Endothelial cell of umbilical vein (primary cell): ENCODE data around the gene PTPN5. TPM values are rescaled to one million over a fixed set of nuclear protein-coding genes. Genes with fewer than 3 reads are reported as not detected.

Experiments
- BruUV-seq: library from RNA; stranded (reverse); fragments of 400-500 nt; replicated peaks from 2 replicates; lab custom pipeline; 2021; lab: Mats Ljungman, UMichigan
- CTCF ChIA-PET: fragments of 300-600, 350-600 bp; sonication (Branson Sonifier 250); formaldehyde crosslinking; loops from one replicate; lab custom pipeline; 2021; ENCODE audit warnings: antibody characterized with exemption, inconsistent platforms; lab: Charles Lee
- POLR2A ChIA-PET: fragments of 300-600, 350-600 bp; sonication (Branson Sonifier 250); formaldehyde crosslinking; loops from one replicate; lab custom pipeline; 2021; ENCODE audit warnings: antibody characterized with exemption, inconsistent platforms; lab: Charles Lee
- DNase-seq: peaks from one replicate; pipeline ENCODE4 v3.0.0-alpha.2; 2011; ENCODE audit warnings: low read depth, low spot score
- FAIRE-seq: peaks from 2 replicates; lab custom pipeline; 2011; peaks lifted over from hg19 to GRCh38; lab: Jason Lieb, UNC
- H2AFZ ChIP-seq: 2 replicates; pipeline ENCODE4 v1.6.0; 2012; ENCODE audit warnings: low read depth, low read length, control low read depth, inconsistent platforms
- H3K27ac ChIP-seq: 2 replicates; pipeline ENCODE4 v1.5.1; 2011; ENCODE audit warnings: low read depth, mild to moderate bottlenecking, control low read depth, low read length, moderate library complexity; ENCODE audit not compliant: insufficient read depth
- H3K27me3 ChIP-seq, 2 experiments: 2 replicates each; pipeline versions ENCODE4 v1.6.0 to v1.6.1; 2011; ENCODE audit warnings: low read length in 2 of 2, mixed read lengths in 1 of 2; ENCODE audit not compliant: control insufficient read depth in 2 of 2, insufficient read depth in 2 of 2
- H3K36me3 ChIP-seq, 2 experiments: 2 replicates in 1 of 2; 3 replicates in 1 of 2; pipeline ENCODE4 v1.5.1; 2011; ENCODE audit warnings: low read length in 2 of 2, mild to moderate bottlenecking in 1 of 2, moderate library complexity in 1 of 2; ENCODE audit not compliant: control insufficient read depth in 2 of 2, insufficient read depth in 2 of 2; ENCODE audit errors: extremely low read depth in 1 of 2
- H3K4me1 ChIP-seq: 3 replicates; pipeline ENCODE4 v1.5.1; 2011; ENCODE audit warnings: mild to moderate bottlenecking, low read length; ENCODE audit not compliant: control insufficient read depth, insufficient read depth; ENCODE audit errors: extremely low read depth
- H3K4me2 ChIP-seq: 2 replicates; pipeline ENCODE4 v1.6.1; 2011; ENCODE audit warnings: low read length, control low read depth, mixed read lengths; ENCODE audit not compliant: insufficient read depth
- H3K4me3 ChIP-seq, 3 experiments: fragments of 200-600 bp in 1 of 3; sonication (generic), shearing (Covaris generic) in 1 of 3; replicated peaks in 1 of 3; 2 replicates each; pipeline ENCODE4 v1.5.1; 2011 to 2016; ENCODE audit warnings: control low read depth in 3 of 3, low read length in 3 of 3, mild to moderate bottlenecking in 2 of 3, inconsistent platforms in 1 of 3, low read depth in 1 of 3, moderate library complexity in 1 of 3; ENCODE audit not compliant: insufficient read depth in 1 of 3
- H3K79me2 ChIP-seq: 2 replicates; pipeline ENCODE4 v1.6.0; 2012; ENCODE audit warnings: low read length, inconsistent platforms; ENCODE audit not compliant: control insufficient read depth, insufficient read depth
- H3K9ac ChIP-seq: replicated peaks from 2 replicates; pipeline ENCODE3; 2011; ENCODE audit warnings: low read length, control low read depth; ENCODE audit not compliant: insufficient read depth; ENCODE audit errors: extremely low read depth
- H3K9me1 ChIP-seq: replicated peaks from 3 replicates; pipeline ENCODE4 v1.6.0; 2011; ENCODE audit warnings: mild to moderate bottlenecking, low read length; ENCODE audit not compliant: control insufficient read depth, insufficient read depth; ENCODE audit errors: extremely low read depth
- H3K9me3 ChIP-seq: replicated peaks from 2 replicates; pipeline ENCODE4 v1.5.1; 2012; ENCODE audit warnings: low read length, inconsistent platforms; ENCODE audit not compliant: control insufficient read depth, insufficient read depth
- H4K20me1 ChIP-seq: replicated peaks from 2 replicates; pipeline ENCODE3; 2011; ENCODE audit warnings: mild to moderate bottlenecking, low read length; ENCODE audit not compliant: control insufficient read depth, insufficient read depth; ENCODE audit errors: extremely low read depth
- CTCF ChIP-seq, 2 donors: IDR thresholded peaks; 1 replicate in 1 of 2; 2 replicates in 1 of 2; pipeline ENCODE4 v1.5.1; 2011; ENCODE audit warnings: low read length in 2 of 2, mild to moderate bottlenecking in 2 of 2, moderate library complexity in 2 of 2, control low read depth in 1 of 2, inconsistent platforms in 1 of 2, low read depth in 1 of 2; ENCODE audit not compliant: insufficient read depth in 1 of 2; ENCODE audit errors: extremely low read depth in 1 of 2
- EZH2 ChIP-seq: IDR thresholded peaks from 2 replicates; pipeline ENCODE4 v1.6.1; 2012; ENCODE audit warnings: borderline replicate concordance, low read depth, mild to moderate bottlenecking, moderate library complexity, low read length, inconsistent platforms; ENCODE audit not compliant: severe bottlenecking
- FOS ChIP-seq: IDR thresholded peaks from 2 replicates; pipeline ENCODE4 v1.6.1; 2011; ENCODE audit warnings: mild to moderate bottlenecking, low read length, moderate library complexity, borderline replicate concordance; ENCODE audit not compliant: insufficient read depth
- GATA2 ChIP-seq: IDR thresholded peaks from 2 replicates; pipeline ENCODE4 v1.7.0; 2011; ENCODE audit warnings: low read depth, mild to moderate bottlenecking, moderate library complexity, mixed read lengths, low read length; ENCODE audit not compliant: insufficient read length, insufficient read depth
- JUN ChIP-seq: IDR thresholded peaks from 2 replicates; pipeline ENCODE4 v1.6.1; 2011; ENCODE audit warnings: borderline replicate concordance, low read depth; ENCODE audit not compliant: insufficient read length, insufficient read depth
- MAX ChIP-seq: IDR thresholded peaks from 2 replicates; pipeline ENCODE4 v1.6.1; 2011; ENCODE audit not compliant: insufficient read depth, insufficient read length
- MYC ChIP-seq: IDR thresholded peaks from one replicate; pipeline ENCODE4 v1.6.1; 2011; ENCODE audit warnings: mild to moderate bottlenecking, low read depth, low read length
- POLR2A ChIP-seq: IDR thresholded peaks from 2 replicates; pipeline ENCODE4 v1.6.1; 2012; ENCODE audit warnings: low read depth, mild to moderate bottlenecking, control low read depth, low read length
- POLR2AphosphoS5 ChIP-seq: IDR thresholded peaks from 2 replicates; pipeline ENCODE4 v1.6.1; 2012; ENCODE audit warnings: low read depth, mild to moderate bottlenecking, control low read depth, low read length, moderate library complexity; ENCODE audit not compliant: insufficient read depth
- dilution Hi-C: fragments of 300-500 bp; cut with MboI; formaldehyde crosslinking; loops from one replicate; pipeline ENCODE4 v1.15.0; 2019; ENCODE audit warnings: low sequenced_read_pairs; ENCODE audit not compliant: extremely low pct_ligation_motif_present
- intact Hi-C: fragments of 100-400 bp; cut with micrococcal nuclease; formaldehyde crosslinking; loops from one replicate; pipeline ENCODE4 v1.10.0; 2022
- polyA plus RNA-seq, 4 experiments: library from polyadenylated mRNA; depleted of rRNA in 3 of 4; stranded (reverse) in 3 of 4; unstranded in 1 of 4; fragments of >200 nt; gene quantifications; 2 replicates each; pipeline versions ENCODE4 v1.2.1 to v1.2.3, GENCODE V29; 2011 to 2012; ENCODE audit warnings: missing spikeins in 1 of 4
- total RNA-seq: library from RNA; stranded (reverse); gene quantifications from 2 replicates; pipeline ENCODE4 v1.2.3, GENCODE V29; 2021

The PTPN5 gene
- total and polyA plus RNA-seq, 2 donors (not counting 3 experiments of a cell fraction or from before 2014, with no cell fraction given): not detected

- no peaks in the 10 kb centered on the region for H3K4me1 ChIP-seq
- H3K4me2 ChIP-seq: no peak overlapping the region
- TF ChIP-seq GATA2 (no peak), EZH2 (no peak), POLR2A (no peak), MAX (no peak), FOS (no peak), MYC (no peak), JUN (no peak), POLR2AphosphoS5 (no peak), CTCF (IDR thresholded peaks at IDR 0.05; ENCODE audit: extremely low read depth in 1 of 2, insufficient read depth in 1 of 2, low read depth in 1 of 2, low read length in 2 of 2) (no peak)
- H3K79me2 ChIP-seq: no peaks in the 10 kb centered on the region
- no peak overlapping the region for H3K9ac ChIP-seq
- no peaks in the 10 kb centered on the region for H3K9me1 ChIP-seq
- DNase-seq (no peak), FAIRE-seq (no peak)
- H3K4me3 ChIP-seq: no peak overlapping the region
- no peak overlapping the region for H3K27ac ChIP-seq
- dilution Hi-C loops (no loop called here), intact Hi-C loops (no loop called here)
- BruUV-seq: no TSS peak
- ChIA-PET POLR2A (no interaction called here), CTCF (interaction anchor here (1.8 to 5.5 kb wide), 4 partner anchors 12 to 22 kb away, joined by 5 to 43 read pairs (median 10); no protein-coding TSS in a partner anchor)
- H3K9me3 ChIP-seq: no peaks in the 10 kb centered on the region
- H2AFZ ChIP-seq: no peak overlapping the region
- H4K20me1 ChIP-seq: no peaks in the 10 kb centered on the region
- no peaks in the 10 kb centered on the region for H3K36me3 ChIP-seq
- H3K27me3 ChIP-seq: no peaks in the 10 kb centered on the region
These were observed 48.2 kb downstream of the PTPN5 start for GRCh38 chr11:18743365-18743764.
